Muscle layer of colon (tissue), 2 donors: ENCODE measurements around the gene DOK7.

Experiments used
- H3K27ac ChIP-seq: one replicate; pipeline ENCODE4 v1.7.0; 2013; ENCODE audit warnings: low read depth, mild to moderate bottlenecking, low read length, moderate library complexity
- H3K27me3 ChIP-seq, 2 donors: one replicate each; pipeline ENCODE4 v1.7.0; 2013; ENCODE audit warnings: low read length in 2 of 2, mild to moderate bottlenecking in 2 of 2; ENCODE audit not compliant: insufficient read depth in 2 of 2, control insufficient read depth in 1 of 2
- H3K36me3 ChIP-seq: one replicate; pipeline ENCODE4 v1.7.0; 2013; ENCODE audit warnings: mild to moderate bottlenecking, low read length; ENCODE audit not compliant: insufficient read depth
- H3K4me1 ChIP-seq: one replicate; pipeline ENCODE4 v1.7.0; 2013; ENCODE audit warnings: mild to moderate bottlenecking, low read length; ENCODE audit not compliant: insufficient read depth
- H3K4me3 ChIP-seq, 2 donors: one replicate each; pipeline ENCODE4 v1.7.0; 2013; ENCODE audit warnings: low read length in 2 of 2, low read depth in 1 of 2, mild to moderate bottlenecking in 1 of 2, moderate library complexity in 1 of 2
- H3K9ac ChIP-seq: one replicate; pipeline ENCODE4 v1.7.0; 2013; ENCODE audit warnings: low read length
- H3K9me3 ChIP-seq: one replicate; pipeline ENCODE4 v1.7.0; 2013; ENCODE audit warnings: mild to moderate bottlenecking, low read length
- donor health status: abdominal sarcoma.
- donor health status: Adenocarcinoma of cecum.

The DOK7 gene, protein sequence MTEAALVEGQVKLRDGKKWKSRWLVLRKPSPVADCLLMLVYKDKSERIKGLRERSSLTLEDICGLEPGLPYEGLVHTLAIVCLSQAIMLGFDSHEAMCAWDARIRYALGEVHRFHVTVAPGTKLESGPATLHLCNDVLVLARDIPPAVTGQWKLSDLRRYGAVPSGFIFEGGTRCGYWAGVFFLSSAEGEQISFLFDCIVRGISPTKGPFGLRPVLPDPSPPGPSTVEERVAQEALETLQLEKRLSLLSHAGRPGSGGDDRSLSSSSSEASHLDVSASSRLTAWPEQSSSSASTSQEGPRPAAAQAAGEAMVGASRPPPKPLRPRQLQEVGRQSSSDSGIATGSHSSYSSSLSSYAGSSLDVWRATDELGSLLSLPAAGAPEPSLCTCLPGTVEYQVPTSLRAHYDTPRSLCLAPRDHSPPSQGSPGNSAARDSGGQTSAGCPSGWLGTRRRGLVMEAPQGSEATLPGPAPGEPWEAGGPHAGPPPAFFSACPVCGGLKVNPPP

GRCh38 chr4:3462790-3463415 is at the start of gene DOK7:
Gene DOK7 (plus strand): TSS chr4:3463306. CDS start chr4:3463376, 70 bp downstream.
- no peak within 1 kb of the TSS for H3K4me3 ChIP-seq
- no peak within 1 kb of the TSS for H3K9ac ChIP-seq
- H3K9me3 ChIP-seq, result no peaks in the 10 kb centered on the region
- no peak within 1 kb of the TSS for H3K27ac ChIP-seq
- peaks cover 0 to 23% of the 10 kb centered on the region in 2 donors for H3K27me3 ChIP-seq
- no peaks in the 10 kb centered on the region for H3K36me3 ChIP-seq
- H3K4me1 ChIP-seq, result no peaks in the 10 kb centered on the region

- Histone ChIP-seq H3K27ac (no peak overlapping the region), H3K4me1 (no peaks in the 10 kb centered on the region), H3K9me3 (no peaks in the 10 kb centered on the region), H3K9ac (no peak overlapping the region), H3K4me3 (no peak overlapping the region), H3K27me3 (no peaks in the 10 kb centered on the region), H3K36me3 (peaks cover 19% of the 10 kb centered on the region)
These were observed 49.3 kb upstream of the DOK7 start for GRCh38 chr4:3413675-3414420.

- Histone ChIP-seq H3K27me3 (no peaks in the 10 kb centered on the region), H3K4me3 (no peak overlapping the region), H3K36me3 (peaks cover 19% of the 10 kb centered on the region)
These were observed 48.5 kb upstream of the DOK7 start for GRCh38 chr4:3414421-3415279.

GRCh38 chr4:3415471-3416141 is 47.5 kb upstream of the DOK7 start:
- no peak overlapping the region for H3K27ac ChIP-seq
- peaks cover 19% of the 10 kb centered on the region for H3K36me3 ChIP-seq
- no peak overlapping the region for H3K9ac ChIP-seq

More at GRCh38 chr4:3414421-3415279, 48.5 kb upstream of the DOK7 start:
- no peak overlapping the region for H3K27ac ChIP-seq
- H3K9ac ChIP-seq, result no peak overlapping the region
- H3K9me3 ChIP-seq, result no peaks in the 10 kb centered on the region
- H3K4me1 ChIP-seq, result no peaks in the 10 kb centered on the region

DNA sequence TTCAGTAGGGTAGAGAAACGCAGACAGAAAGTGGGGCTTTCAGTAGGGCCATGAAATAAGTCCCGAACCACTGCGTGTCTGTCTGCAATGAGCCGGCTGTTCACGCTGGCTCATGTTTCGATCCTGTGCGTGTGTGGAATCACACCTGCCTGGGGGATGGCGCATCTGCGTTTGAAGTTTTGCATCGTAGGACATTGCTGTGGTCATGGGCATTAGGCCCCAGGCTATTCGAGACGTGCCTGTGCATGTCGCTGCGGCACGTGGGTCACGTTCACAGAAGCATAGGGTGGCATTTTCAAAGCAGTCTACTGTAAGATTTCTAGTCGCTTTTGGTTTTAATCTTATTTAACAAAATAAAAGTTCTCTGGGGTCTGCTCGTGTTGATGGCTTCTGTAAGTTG is 46.8 kb upstream of the DOK7 start:
- Histone ChIP-seq H3K27me3 (no peaks in the 10 kb centered on the region), H3K27ac (no peak overlapping the region), H3K9ac (no peak overlapping the region), H3K36me3 (peaks cover 19% of the 10 kb centered on the region), H3K4me1 (no peaks in the 10 kb centered on the region), H3K4me3 (no peak overlapping the region), H3K9me3 (no peaks in the 10 kb centered on the region)

More at GRCh38 chr4:3415471-3416141, 47.5 kb upstream of the DOK7 start:
- Histone ChIP-seq H3K4me3 (no peak overlapping the region), H3K9me3 (no peaks in the 10 kb centered on the region), H3K27me3 (no peaks in the 10 kb centered on the region), H3K4me1 (no peaks in the 10 kb centered on the region)

DNA sequence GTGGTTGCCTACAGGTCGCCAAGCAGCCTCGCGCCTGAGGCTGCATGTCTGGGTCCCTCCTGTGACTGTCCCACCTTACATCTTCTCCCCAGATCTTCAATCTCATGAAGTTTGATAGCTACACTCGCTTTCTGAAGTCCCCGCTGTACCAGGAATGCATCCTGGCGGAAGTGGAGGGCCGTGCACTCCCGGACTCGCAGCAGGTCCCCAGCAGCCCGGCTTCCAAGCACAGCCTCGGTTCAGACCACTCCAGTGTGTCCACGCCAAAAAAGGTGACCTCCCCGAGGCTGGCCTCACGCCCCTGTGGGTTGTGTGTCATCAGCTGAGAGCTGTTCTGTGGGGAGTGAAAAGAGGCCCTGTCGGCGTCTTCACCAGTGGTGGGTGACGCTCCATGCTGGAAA is 46.3 kb upstream of the DOK7 start:
- Histone ChIP-seq H3K27ac (no peak overlapping the region), H3K4me1 (no peaks in the 10 kb centered on the region), H3K27me3 (no peaks in the 10 kb centered on the region), H3K36me3 (peaks cover 19% of the 10 kb centered on the region), H3K9ac (no peak overlapping the region), H3K4me3 (no peak overlapping the region), H3K9me3 (no peaks in the 10 kb centered on the region)

DNA sequence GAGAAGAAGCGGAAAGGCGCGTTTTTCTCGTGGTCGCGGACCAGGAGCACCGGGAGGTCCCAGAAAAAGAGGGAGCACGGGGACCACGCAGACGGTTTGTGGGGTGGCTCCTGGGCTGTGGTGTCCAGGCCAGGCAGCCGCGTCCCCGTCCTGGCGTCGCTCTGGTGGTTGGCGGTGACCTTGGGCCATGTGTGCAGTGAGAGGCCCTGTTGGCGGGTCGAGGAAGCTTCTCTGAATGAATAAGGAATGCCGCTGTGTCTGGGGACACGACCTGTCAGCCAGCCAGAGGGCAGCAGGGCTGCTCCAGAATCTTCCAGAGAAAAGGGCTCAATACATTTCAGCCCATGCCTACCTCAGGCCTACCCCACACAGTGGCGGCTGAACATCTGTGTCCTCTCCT is 45.7 kb upstream of the DOK7 start:
- H3K9ac ChIP-seq, result no peak overlapping the region
- H3K4me1 ChIP-seq, result no peaks in the 10 kb centered on the region
- peaks cover 19% of the 10 kb centered on the region for H3K36me3 ChIP-seq
- H3K27ac ChIP-seq, result no peak overlapping the region
- H3K9me3 ChIP-seq, result no peaks in the 10 kb centered on the region
- H3K4me3 ChIP-seq, result no peak overlapping the region
- no peaks in the 10 kb centered on the region for H3K27me3 ChIP-seq

- no peak overlapping the region for H3K9ac ChIP-seq
- H3K4me3 ChIP-seq, result no peak overlapping the region
- peaks cover 19% of the 10 kb centered on the region for H3K36me3 ChIP-seq
- no peaks in the 10 kb centered on the region for H3K27me3 ChIP-seq
- H3K4me1 ChIP-seq, result no peaks in the 10 kb centered on the region
- no peaks in the 10 kb centered on the region for H3K9me3 ChIP-seq
- H3K27ac ChIP-seq, result no peak overlapping the region
These were observed 44.9 kb upstream of the DOK7 start for GRCh38 chr4:3418029-3418762.

- no peak overlapping the region for H3K27ac ChIP-seq
- H3K27me3 ChIP-seq, result no peaks in the 10 kb centered on the region
- no peaks in the 10 kb centered on the region for H3K4me1 ChIP-seq
- H3K4me3 ChIP-seq, result no peak overlapping the region
- peaks cover 19% of the 10 kb centered on the region for H3K36me3 ChIP-seq
- no peaks in the 10 kb centered on the region for H3K9me3 ChIP-seq
- H3K9ac ChIP-seq, result no peak overlapping the region
These were observed 43.1 kb upstream of the DOK7 start for GRCh38 chr4:3419836-3420605.
